Activated T-helper 2 cell treated with anti-CD3 and anti-CD28 coated beads, Interferon-gamma antibody, Interleukin-2, Interleukin-4, amounts not matched to agents 10 μg/mL and 5 μg/mL and 100 μg/mL, durations not matched to agents 14 hours and 24 hours and 36 hours (primary cell): ENCODE measurements around the gene DLG2. TPM values are rescaled to one million over a fixed set of nuclear protein-coding genes. Genes with fewer than 3 reads are reported as not detected.

Experiments used
- DNase-seq: peaks from one replicate; pipeline ENCODE4 v3.0.0; 2021; ENCODE audit warnings: low spot score
- H3K27ac Mint-ChIP-seq: one replicate; pipeline ENCODE4 v1.8.0; 2021; ENCODE audit warnings: mixed read lengths
- H3K27me3 Mint-ChIP-seq: one replicate; pipeline ENCODE4 v1.8.0; 2021; ENCODE audit warnings: low read depth, mixed read lengths
- H3K36me3 Mint-ChIP-seq: one replicate; pipeline ENCODE4 v1.8.0; 2021; ENCODE audit warnings: low read depth, mixed read lengths
- H3K4me1 Mint-ChIP-seq: one replicate; pipeline ENCODE4 v1.8.0; 2021; ENCODE audit warnings: low read depth, mixed read lengths
- H3K4me3 Mint-ChIP-seq: one replicate; pipeline ENCODE4 v1.8.0; 2021; ENCODE audit warnings: low read depth, mild to moderate bottlenecking, moderate library complexity, mixed read lengths
- H3K9me3 Mint-ChIP-seq: one replicate; pipeline ENCODE4 v1.8.0; 2021; ENCODE audit warnings: mixed read lengths
- intact Hi-C: fragments of 100-400 bp; cut with micrococcal nuclease; formaldehyde crosslinking; loops from one replicate; pipeline ENCODE4 v1.15.1; 2023
- total RNA-seq: library from RNA; stranded (reverse); gene quantifications from 2 replicates; pipeline ENCODE4 v1.2.3, GENCODE V29; 2022

The DLG2 gene
- total RNA-seq, 1 donor from 2014 or later, result 1.8 TPM

DNA sequence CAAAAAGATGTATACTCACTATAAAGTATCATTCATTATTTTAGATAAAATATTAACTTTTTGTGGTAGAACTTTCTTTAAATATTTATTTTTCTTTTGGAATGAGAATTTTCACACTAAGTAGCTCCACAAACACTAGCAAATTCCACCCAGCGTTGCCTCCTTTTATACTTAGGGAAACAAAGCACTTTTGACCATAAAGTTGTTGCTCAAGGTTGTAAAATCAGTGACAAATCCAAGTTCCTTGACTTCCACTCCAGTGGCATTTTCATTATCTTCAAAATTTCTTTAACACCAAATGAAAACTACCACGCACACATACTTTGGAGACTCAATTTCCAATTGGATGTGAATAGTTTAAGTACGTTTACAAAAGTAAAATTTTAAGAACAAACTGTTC, 431.2 kb downstream of the DLG2 start:
- no peaks in the 10 kb centered on the region for H3K27me3 Mint-ChIP-seq
- H3K4me1 Mint-ChIP-seq, result no peaks in the 10 kb centered on the region
- no peak overlapping the region for H3K27ac Mint-ChIP-seq
- peaks cover 18% of the 10 kb centered on the region for H3K9me3 Mint-ChIP-seq
- DNase-seq, result no peak
- H3K4me3 Mint-ChIP-seq, result no peak overlapping the region
- no peaks in the 10 kb centered on the region for H3K36me3 Mint-ChIP-seq
- intact Hi-C loops, result no loop called here

DNA sequence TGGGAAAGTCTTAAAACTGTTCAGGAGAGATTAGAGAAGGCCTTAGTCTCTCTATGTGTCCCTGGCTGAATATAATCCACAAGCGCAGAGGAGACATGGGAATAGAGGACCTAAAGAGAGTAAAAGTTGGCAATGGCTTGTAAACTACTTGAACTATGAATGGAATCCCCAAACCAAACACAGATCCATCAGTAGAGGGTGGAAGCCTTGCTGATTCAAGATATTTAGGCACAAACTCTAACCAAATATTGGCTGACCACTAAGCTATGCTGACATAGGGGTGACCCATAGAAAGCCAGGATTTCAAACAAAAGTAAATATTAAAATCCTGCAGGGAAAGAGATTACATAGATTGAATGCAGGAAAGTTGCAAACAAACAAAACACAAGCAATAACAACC, 439.2 kb downstream of the DLG2 start:
- intact Hi-C loops, result no loop called here
- no peaks in the 10 kb centered on the region for H3K36me3 Mint-ChIP-seq
- no peak overlapping the region for H3K27ac Mint-ChIP-seq
- H3K9me3 Mint-ChIP-seq, result peaks cover 12% of the 10 kb centered on the region
- DNase-seq, result no peak
- H3K4me3 Mint-ChIP-seq, result no peak overlapping the region
- no peaks in the 10 kb centered on the region for H3K27me3 Mint-ChIP-seq
- no peaks in the 10 kb centered on the region for H3K4me1 Mint-ChIP-seq

DNA sequence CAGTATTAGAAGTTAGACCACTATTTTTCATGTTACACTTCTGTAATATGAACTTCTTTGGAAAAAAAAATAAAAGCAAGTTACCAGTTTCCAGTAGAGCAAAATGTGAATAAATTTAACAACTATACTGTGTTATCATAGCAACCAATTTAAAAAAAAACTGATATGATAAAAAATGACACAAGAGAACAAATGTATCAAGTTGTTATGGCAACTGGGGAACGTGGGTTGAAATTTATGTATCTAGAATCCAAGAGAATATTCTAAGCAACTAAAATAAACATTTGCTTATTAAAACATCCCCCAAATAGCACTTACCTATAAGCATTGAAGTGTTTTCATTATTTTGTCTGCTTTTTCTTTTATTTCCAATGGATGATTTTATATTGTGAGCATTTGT, 442.4 kb downstream of the DLG2 start:
- H3K4me1 Mint-ChIP-seq, result no peaks in the 10 kb centered on the region
- intact Hi-C loops, result no loop called here
- no peak overlapping the region for H3K27ac Mint-ChIP-seq
- H3K27me3 Mint-ChIP-seq, result no peaks in the 10 kb centered on the region
- peaks cover 12% of the 10 kb centered on the region for H3K9me3 Mint-ChIP-seq
- H3K4me3 Mint-ChIP-seq, result no peak overlapping the region
- DNase-seq, result no peak
- H3K36me3 Mint-ChIP-seq, result no peaks in the 10 kb centered on the region

DNA sequence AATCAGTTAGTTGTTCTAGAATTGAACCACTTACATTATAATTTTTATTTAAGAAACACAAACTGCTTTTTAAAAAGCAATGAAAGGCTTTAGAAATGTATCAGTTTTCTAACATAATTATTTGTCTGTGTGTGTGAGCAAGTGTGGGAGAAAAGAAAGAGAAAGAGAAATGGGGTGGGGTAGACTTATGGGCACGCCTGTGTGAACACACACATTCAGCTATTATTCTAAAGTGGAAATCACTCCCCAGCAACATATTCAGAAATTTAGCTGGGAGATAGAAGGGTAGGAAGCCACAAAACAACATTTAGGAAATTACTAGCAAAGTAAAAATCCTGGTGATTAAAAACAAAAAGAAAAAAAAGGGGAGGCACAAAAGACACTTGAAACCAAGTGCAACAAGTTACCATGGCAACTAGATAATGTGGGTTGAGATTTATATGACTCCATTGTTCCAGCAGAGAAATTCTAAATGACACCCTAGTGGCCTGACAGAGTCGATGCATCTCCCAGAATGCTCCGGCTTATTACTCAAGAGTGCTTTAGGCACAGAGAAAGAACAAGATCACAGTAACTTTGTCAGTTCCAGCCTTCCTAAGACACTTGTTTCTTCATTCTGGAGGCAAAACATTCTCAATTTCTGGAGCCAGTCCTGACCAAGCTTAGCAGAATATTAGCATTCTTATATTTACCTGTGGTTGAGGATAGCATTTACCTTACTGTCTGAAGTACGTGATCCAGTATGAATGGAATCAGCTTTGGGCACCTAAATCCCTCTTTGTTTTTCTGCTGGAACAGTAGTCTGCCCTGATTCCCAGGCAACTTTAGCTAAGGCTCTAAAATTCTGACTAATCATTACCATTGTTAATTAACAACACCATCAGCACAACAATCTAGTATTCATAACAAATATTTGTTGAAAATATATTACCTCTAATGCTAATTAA, 444.4 kb downstream of the DLG2 start:
- intact Hi-C loops, result no loop called here
- Mint-ChIP-seq H3K4me3 (no peak overlapping the region), H3K27ac (no peak overlapping the region), H3K4me1 (no peaks in the 10 kb centered on the region), H3K36me3 (no peaks in the 10 kb centered on the region), H3K27me3 (no peaks in the 10 kb centered on the region), H3K9me3 (peaks cover 12% of the 10 kb centered on the region)
- DNase-seq, result no peak

DNA sequence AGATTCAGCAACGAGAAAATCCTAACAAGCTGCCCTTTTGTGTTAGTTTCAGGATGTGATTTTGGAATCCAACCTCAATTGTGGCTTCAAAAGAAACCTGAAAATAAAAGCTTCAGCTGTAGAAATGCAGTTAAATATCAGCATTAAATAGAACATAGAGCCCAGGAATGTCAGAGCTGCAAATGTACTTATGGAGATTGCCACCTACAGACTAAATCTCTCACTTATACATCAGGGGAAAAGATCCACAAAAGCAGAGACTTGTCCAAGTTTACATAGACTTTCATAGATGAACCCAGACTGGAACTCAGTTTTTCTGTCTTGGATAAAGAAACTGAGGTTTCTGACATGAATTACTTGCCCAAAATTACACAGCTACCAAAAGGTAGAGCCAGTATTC, 446.6 kb downstream of the DLG2 start:
- H3K4me3 Mint-ChIP-seq, result no peak overlapping the region
- H3K9me3 Mint-ChIP-seq, result peaks cover 9% of the 10 kb centered on the region
- intact Hi-C loops, result no loop called here
- H3K27ac Mint-ChIP-seq, result no peak overlapping the region
- no peaks in the 10 kb centered on the region for H3K36me3 Mint-ChIP-seq
- DNase-seq, result no peak
- no peaks in the 10 kb centered on the region for H3K27me3 Mint-ChIP-seq
- H3K4me1 Mint-ChIP-seq, result no peaks in the 10 kb centered on the region

DNA sequence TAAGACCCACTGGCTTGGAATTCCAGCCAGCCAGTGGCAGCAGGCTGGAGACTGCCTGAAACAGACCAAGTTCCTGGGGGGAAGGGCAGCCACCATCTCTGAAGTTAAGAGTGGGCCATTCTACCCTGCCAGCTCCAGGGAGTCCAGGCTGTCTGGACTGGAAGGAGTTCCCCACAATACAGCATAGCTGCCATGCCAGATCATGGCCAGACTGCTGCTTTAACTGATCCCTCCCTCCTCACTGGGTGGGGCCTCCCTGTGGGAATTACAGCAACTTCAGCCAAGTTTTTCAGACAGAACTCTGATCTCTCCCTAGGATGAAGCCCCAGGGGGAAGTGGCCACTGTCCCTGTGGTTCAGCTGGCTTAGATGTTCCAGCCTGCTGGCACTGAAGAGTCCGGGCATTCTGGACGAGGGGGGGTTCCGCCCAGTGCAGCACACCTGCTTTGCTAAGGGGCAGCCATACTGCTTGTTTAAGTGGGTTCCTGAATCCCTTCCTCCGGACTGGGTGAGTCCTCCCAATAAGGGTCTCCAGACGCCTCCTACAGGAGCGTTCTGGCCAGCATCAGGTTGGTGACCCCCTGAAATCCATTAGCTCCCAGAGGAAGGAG, 455.4 kb downstream of the DLG2 start:
- intact Hi-C loops, result no loop called here
- no peaks in the 10 kb centered on the region for H3K27me3 Mint-ChIP-seq
- H3K9me3 Mint-ChIP-seq, result peaks cover 45% of the 10 kb centered on the region
- DNase-seq, result no peak
- no peak overlapping the region for H3K4me3 Mint-ChIP-seq
- no peak overlapping the region for H3K27ac Mint-ChIP-seq
- no peaks in the 10 kb centered on the region for H3K36me3 Mint-ChIP-seq
- H3K4me1 Mint-ChIP-seq, result no peaks in the 10 kb centered on the region

DNA sequence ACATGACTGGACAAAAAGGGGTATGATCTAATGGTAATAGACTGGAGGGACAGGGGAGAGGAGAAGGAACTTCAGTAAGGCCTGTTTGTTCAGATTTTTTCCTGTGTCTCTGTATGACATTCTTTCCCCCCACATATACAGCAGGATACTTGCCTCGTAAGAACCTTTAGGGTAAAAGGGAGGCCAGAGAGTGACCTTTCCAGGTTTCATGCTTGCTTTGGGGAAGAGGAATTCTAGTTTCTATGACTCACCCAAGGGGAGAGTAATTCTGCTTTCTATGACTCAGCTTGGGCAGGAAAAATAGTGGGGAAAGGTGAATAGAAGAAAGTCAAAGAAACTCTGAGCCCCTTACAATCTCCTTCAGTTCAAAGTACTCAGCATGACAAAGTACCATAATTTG, 457.0 kb downstream of the DLG2 start:
- Mint-ChIP-seq H3K27ac (no peak overlapping the region), H3K4me1 (no peaks in the 10 kb centered on the region), H3K9me3 (peaks cover 37% of the 10 kb centered on the region), H3K27me3 (no peaks in the 10 kb centered on the region), H3K36me3 (no peaks in the 10 kb centered on the region), H3K4me3 (no peak overlapping the region)
- intact Hi-C loops, result no loop called here
- DNase-seq, result no peak

DNA sequence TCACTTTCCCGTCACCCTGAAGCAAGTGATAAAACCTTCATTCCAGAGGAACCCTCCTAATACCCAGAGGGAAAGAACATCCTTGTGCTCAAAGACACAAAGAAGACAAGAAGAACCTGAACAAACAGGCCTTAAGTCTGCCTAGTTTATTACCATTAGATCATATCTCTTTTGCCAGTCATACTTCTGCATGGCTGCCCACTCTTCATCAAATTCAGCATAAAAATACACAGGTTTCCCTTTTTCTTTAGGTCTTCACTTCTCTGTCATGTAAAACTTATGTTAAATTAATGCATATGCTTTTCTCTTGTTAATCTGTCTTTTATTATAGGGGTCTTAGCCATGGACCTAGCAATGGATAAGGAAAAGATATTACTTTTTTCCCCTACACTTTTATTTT, 459.7 kb downstream of the DLG2 start:
- no peak overlapping the region for H3K4me3 Mint-ChIP-seq
- H3K9me3 Mint-ChIP-seq, result peaks cover 16% of the 10 kb centered on the region
- H3K36me3 Mint-ChIP-seq, result no peaks in the 10 kb centered on the region
- H3K27ac Mint-ChIP-seq, result no peak overlapping the region
- no peak for DNase-seq
- intact Hi-C loops, result no loop called here
- no peaks in the 10 kb centered on the region for H3K27me3 Mint-ChIP-seq
- no peaks in the 10 kb centered on the region for H3K4me1 Mint-ChIP-seq

DNA sequence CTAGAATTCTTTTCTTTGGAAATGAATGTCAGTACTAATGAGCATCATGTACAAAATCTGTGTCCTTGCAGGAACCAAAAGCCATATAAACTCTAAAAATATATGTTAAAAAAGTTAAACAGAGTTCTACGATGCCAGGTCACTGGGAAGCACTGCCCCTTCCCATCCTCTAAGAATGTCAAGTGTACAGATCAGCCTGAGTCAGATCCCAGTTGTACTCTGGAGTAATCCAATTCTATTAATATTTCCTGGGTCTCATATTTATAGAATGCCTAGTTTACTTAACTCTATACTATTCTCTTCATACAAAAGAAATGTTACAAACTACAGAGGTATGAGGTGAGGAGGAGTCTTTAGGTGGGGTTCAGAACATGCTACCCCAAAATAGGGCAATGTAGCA, 460.1 kb downstream of the DLG2 start:
- intact Hi-C loops, result no loop called here
- DNase-seq, result no peak
- H3K9me3 Mint-ChIP-seq, result peaks cover 13% of the 10 kb centered on the region
- H3K36me3 Mint-ChIP-seq, result no peaks in the 10 kb centered on the region
- no peak overlapping the region for H3K4me3 Mint-ChIP-seq
- no peaks in the 10 kb centered on the region for H3K4me1 Mint-ChIP-seq
- H3K27me3 Mint-ChIP-seq, result no peaks in the 10 kb centered on the region
- no peak overlapping the region for H3K27ac Mint-ChIP-seq

DNA sequence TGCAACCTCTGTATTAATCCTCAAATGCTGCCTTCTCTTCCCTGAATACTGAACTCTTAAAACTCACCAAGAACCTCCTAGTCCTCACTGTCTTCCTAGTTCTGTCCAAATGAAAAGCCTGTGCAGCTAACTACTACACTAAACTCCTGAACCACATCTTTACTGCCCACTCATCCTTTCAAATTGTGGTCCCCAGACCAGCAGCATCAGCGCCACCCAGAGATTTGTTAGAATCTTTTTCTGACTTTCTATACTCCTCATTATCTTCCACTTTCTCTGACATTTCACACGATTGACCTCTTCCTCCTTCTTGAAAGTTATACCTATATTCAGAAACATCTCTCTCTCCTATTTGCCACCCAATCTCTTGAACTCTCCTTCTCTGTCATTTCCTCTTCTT, 461.3 kb downstream of the DLG2 start:
- H3K9me3 Mint-ChIP-seq, result peaks cover 14% of the 10 kb centered on the region
- no peaks in the 10 kb centered on the region for H3K36me3 Mint-ChIP-seq
- H3K27ac Mint-ChIP-seq, result no peak overlapping the region
- no peaks in the 10 kb centered on the region for H3K4me1 Mint-ChIP-seq
- no peaks in the 10 kb centered on the region for H3K27me3 Mint-ChIP-seq
- no peak for DNase-seq
- intact Hi-C loops, result no loop called here
- H3K4me3 Mint-ChIP-seq, result no peak overlapping the region

DNA sequence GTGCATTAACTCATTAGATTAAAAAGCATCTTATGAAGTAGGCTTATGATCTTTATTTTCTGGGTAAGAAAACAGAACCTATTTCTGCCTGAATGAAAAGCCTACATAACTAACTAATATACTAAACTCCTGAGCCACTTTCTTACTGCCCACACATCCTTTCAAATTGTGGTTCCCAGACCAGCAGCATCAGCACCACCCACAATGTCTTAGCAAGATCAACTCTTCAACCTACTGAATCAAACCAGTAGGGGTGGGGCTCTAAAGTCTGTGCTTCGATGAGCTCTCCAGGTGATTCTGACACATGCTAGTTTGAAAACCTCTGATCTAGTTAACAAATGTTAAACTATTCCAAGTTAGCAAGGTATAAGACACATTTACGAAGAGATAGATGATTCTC, 462.4 kb downstream of the DLG2 start:
- no peak for DNase-seq
- Mint-ChIP-seq H3K9me3 (peaks cover 15% of the 10 kb centered on the region), H3K27ac (no peak overlapping the region), H3K4me3 (no peak overlapping the region), H3K36me3 (no peaks in the 10 kb centered on the region), H3K4me1 (no peaks in the 10 kb centered on the region), H3K27me3 (no peaks in the 10 kb centered on the region)
- intact Hi-C loops, result no loop called here

DNA sequence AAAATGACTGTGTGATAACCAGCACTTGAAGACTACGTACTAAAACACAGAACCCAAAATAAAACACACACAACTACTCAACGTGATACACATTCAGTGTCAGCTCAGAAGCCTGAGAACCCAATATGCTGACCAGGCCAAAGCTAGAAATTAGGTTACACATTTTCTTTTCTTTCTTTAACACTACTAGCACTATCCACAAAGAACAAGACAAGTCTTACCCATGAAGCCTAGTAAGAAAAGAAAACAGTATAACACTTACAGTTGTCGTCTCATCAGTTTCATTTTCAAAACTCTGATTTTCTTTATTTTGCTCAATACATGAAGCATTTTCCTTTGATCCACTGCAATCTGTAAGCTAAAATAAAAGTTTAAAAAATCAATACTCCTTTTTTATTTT, 472.9 kb downstream of the DLG2 start:
- Mint-ChIP-seq H3K4me1 (no peaks in the 10 kb centered on the region), H3K27me3 (no peaks in the 10 kb centered on the region), H3K27ac (no peak overlapping the region), H3K36me3 (no peaks in the 10 kb centered on the region), H3K9me3 (peaks cover 40% of the 10 kb centered on the region), H3K4me3 (no peak overlapping the region)
- intact Hi-C loops, result no loop called here
- no peak for DNase-seq

DNA sequence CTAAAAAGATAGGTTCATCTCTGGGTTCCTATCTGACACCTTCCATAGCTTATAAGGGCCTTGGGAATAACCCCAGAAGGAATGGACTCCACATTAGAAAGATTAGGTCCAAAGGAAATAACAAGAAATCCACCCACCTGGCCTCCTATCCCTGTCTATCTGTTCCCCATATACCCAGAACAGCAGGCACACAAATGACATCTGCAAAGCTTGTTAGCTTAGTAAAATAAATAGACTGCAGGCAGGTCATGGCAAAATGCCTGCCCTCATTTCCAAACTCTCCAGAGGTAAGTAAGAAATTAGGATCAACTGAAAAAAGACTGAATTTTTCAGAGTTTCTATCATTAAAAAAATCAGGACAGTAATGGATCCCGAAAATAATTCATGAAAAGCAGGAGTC, 489.5 kb downstream of the DLG2 start:
- no peaks in the 10 kb centered on the region for H3K4me1 Mint-ChIP-seq
- no peak for DNase-seq
- no peaks in the 10 kb centered on the region for H3K36me3 Mint-ChIP-seq
- no peak overlapping the region for H3K27ac Mint-ChIP-seq
- no peaks in the 10 kb centered on the region for H3K27me3 Mint-ChIP-seq
- peaks cover 35% of the 10 kb centered on the region for H3K9me3 Mint-ChIP-seq
- intact Hi-C loops, result no loop called here
- H3K4me3 Mint-ChIP-seq, result no peak overlapping the region
